Measurements from ENCODE around the gene ARL6IP4. TPM values are rescaled to one million over a fixed set of nuclear protein-coding genes. Genes with fewer than 3 reads are reported as not detected.

ARL6IP4 gene
- total RNA-seq, 1 donor = 110 TPM

- TF ChIP-seq, protein P1, sequence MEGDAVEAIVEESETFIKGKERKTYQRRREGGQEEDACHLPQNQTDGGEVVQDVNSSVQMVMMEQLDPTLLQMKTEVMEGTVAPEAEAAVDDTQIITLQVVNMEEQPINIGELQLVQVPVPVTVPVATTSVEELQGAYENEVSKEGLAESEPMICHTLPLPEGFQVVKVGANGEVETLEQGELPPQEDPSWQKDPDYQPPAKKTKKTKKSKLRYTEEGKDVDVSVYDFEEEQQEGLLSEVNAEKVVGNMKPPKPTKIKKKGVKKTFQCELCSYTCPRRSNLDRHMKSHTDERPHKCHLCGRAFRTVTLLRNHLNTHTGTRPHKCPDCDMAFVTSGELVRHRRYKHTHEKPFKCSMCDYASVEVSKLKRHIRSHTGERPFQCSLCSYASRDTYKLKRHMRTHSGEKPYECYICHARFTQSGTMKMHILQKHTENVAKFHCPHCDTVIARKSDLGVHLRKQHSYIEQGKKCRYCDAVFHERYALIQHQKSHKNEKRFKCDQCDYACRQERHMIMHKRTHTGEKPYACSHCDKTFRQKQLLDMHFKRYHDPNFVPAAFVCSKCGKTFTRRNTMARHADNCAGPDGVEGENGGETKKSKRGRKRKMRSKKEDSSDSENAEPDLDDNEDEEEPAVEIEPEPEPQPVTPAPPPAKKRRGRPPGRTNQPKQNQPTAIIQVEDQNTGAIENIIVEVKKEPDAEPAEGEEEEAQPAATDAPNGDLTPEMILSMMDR (IDR thresholded peaks at IDR 0.05; ENCODE audit: insufficient read depth, low read length) = no peak
These were observed 1.2 kb upstream of the ARL6IP4 start for GRCh38 chr12:122979001-122979907.

GRCh38 chr12:122979908-122980182 is 636 bp upstream of the ARL6IP4 start:
- DNase-seq (ENCODE audit: low read depth) = no peak
- H3K4me3 ChIP-seq (ENCODE audit: low read depth, low read length) = peak overlapping the region; percentile 92
- TF ChIP-seq, protein P1 (IDR thresholded peaks at IDR 0.05; ENCODE audit: insufficient read depth, low read length) = no peak

More at GRCh38 chr12:122979001-122979907, 1.2 kb upstream of the ARL6IP4 start:
- DNase-seq (ENCODE audit: low read depth) = no peak
- peak overlapping the region; percentile 92 for H3K4me3 ChIP-seq (ENCODE audit: low read depth, low read length)

DNA sequence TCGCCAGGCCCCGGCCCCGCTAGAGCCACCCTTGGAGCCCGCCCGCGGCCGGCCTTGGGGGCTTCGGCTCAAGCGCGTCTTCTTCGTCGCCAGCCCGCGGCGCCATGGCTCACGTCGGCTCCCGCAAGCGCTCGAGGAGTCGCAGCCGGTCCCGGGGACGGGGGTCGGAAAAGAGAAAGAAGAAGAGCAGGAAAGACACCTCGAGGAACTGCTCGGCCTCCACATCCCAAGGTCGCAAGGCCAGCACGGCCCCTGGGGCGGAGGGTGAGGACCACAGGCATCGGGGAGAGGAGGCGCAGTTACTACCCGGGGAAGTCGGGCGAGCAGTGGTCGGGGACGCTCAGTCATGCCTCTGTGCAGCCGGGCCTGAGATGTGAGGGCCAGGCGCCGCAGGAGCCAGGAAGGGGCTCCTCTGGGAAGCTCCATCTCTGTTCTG is 573 bp downstream of the ARL6IP4 start:
- peak overlapping the region; percentile 92 for H3K4me3 ChIP-seq (ENCODE audit: low read depth, low read length)
- TF ChIP-seq, protein P1 (IDR thresholded peaks at IDR 0.05; ENCODE audit: insufficient read depth, low read length) = no peak
- peak; percentile 21 for DNase-seq (ENCODE audit: low read depth)

DNA sequence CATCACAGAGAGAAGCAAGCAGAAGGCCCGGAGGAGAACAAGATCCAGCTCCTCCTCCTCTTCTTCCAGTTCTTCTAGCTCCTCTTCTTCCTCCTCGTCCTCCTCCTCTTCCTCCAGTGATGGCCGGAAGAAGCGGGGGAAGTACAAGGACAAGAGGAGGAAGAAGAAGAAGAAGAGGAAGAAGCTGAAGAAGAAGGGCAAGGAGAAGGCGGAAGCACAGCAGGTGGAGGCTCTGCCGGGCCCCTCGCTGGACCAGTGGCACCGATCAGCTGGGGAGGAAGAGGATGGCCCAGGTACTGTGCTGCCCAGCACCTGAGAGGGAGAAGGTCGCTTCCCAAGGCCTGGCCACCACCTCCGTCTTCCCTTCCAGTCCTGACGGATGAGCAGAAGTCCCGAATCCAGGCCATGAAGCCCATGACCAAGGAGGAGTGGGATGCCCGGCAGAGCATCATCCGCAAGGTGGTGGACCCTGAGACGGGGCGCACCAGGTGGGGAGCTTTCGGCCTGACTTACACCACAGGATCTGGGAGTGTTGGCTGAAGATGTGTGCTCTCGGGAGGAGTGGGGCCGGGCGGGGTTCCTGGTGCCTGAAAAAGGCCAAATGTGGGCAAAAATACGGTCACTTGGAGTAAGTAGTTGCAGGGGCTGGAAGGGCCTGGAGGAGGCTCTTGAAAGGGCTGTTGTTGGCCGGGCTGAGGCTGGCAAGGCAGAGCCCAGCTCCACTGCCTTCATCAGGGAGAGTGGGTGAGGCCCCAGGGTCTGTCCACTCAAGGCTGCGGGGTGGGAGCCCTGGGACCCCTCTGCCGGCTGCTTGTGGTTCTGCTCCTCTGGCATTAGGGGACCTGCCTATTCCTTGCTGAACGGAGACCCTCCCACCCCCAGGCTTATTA is 1.4 kb downstream of the ARL6IP4 start:
- peak overlapping the region; percentile 92 for H3K4me3 ChIP-seq (ENCODE audit: low read depth, low read length)
- DNase-seq (ENCODE audit: low read depth) = no peak
- TF ChIP-seq, protein P1 (IDR thresholded peaks at IDR 0.05; ENCODE audit: insufficient read depth, low read length) = no peak

DNA sequence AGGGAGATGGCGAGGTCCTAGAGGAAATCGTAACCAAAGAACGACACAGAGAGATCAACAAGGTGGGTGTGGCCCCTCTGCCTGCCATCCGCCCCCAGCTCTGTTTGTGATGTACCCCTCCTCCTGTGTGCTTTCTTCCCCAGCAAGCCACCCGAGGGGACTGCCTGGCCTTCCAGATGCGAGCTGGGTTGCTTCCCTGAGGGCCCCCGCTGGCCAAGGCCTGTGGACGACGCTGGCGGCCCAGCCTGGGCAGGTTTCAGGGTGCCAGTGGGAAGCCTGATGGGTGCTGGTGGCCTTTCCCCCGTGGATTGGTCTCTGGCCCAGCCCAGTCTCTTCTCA is 2.0 kb downstream of the ARL6IP4 start:
- TF ChIP-seq, protein P1 (IDR thresholded peaks at IDR 0.05; ENCODE audit: insufficient read depth, low read length) = no peak
- no peak for DNase-seq (ENCODE audit: low read depth)
- H3K4me3 ChIP-seq (ENCODE audit: low read depth, low read length) = peak overlapping the region; percentile 92

GRCh38 chr12:122982963-122983788 is 2.7 kb downstream of the ARL6IP4 start:
- DNase-seq (ENCODE audit: low read depth) = no peak
- TF ChIP-seq, protein P1 (IDR thresholded peaks at IDR 0.05; ENCODE audit: insufficient read depth, low read length) = no peak
- no peak overlapping the region for H3K4me3 ChIP-seq (ENCODE audit: low read depth, low read length)
